ENCODE results near the gene PACRG. TPM values are rescaled to one million over a fixed set of nuclear protein-coding genes. Genes with fewer than 3 reads are reported as not detected.

PACRG gene
- total RNA-seq, 3 donors from 2014 or later: 0.64 to 6.4 (median 4.6) TPM

- H3K4me3 ChIP-seq: no peak overlapping the region
- no peaks in the 10 kb centered on the region for H3K36me3 ChIP-seq
- no peaks in the 10 kb centered on the region for H3K9me3 ChIP-seq
- no peaks in the 10 kb centered on the region for H3K4me1 ChIP-seq
- H3K27me3 ChIP-seq: no peaks in the 10 kb centered on the region
- H3K27ac ChIP-seq: no peak overlapping the region
- no peak for TF ChIP-seq CTCF (IDR thresholded peaks at IDR 0.05)
- TF ChIP-seq POLR2A (IDR thresholded peaks at IDR 0.05): no peak
- no peak for TF ChIP-seq POLR2AphosphoS5 (IDR thresholded peaks at IDR 0.05)
- DNase-seq (ENCODE audit: low spot score in 2 of 2): no peak
- intact Hi-C loops (cut with DNase I; ENCODE audit: low total_unique reads): no loop called here
Observed at GRCh38 chr6:163231356-163232014, 503.7 kb downstream of the PACRG start.

GRCh38 chr6:163232015-163232523, 504.3 kb downstream of the PACRG start:
- TF ChIP-seq POLR2AphosphoS5 (IDR thresholded peaks at IDR 0.05) (no peak), POLR2A (IDR thresholded peaks at IDR 0.05) (no peak), CTCF (IDR thresholded peaks at IDR 0.05) (no peak)
- Histone ChIP-seq H3K9me3 (no peaks in the 10 kb centered on the region), H3K36me3 (no peaks in the 10 kb centered on the region), H3K4me3 (no peak overlapping the region), H3K4me1 (no peaks in the 10 kb centered on the region), H3K27ac (no peak overlapping the region), H3K27me3 (no peaks in the 10 kb centered on the region)
- intact Hi-C loops (cut with DNase I; ENCODE audit: low total_unique reads): no loop called here
- DNase-seq (ENCODE audit: low spot score in 2 of 2): no peak

- H3K27ac ChIP-seq: no peak overlapping the region
- intact Hi-C loops (cut with DNase I; ENCODE audit: low total_unique reads): no loop called here
Observed at GRCh38 chr6:163232649-163233048, 504.9 kb downstream of the PACRG start.

GRCh38 chr6:163237110-163237509, 509.3 kb downstream of the PACRG start:
- Histone ChIP-seq H3K36me3 (no peaks in the 10 kb centered on the region), H3K4me1 (no peaks in the 10 kb centered on the region), H3K4me3 (no peak overlapping the region), H3K27me3 (no peaks in the 10 kb centered on the region), H3K9me3 (no peaks in the 10 kb centered on the region), H3K27ac (no peak overlapping the region)
- intact Hi-C loops (cut with DNase I; ENCODE audit: low total_unique reads): no loop called here
- no peak for TF ChIP-seq CTCF (IDR thresholded peaks at IDR 0.05)
- no peak for DNase-seq (ENCODE audit: low spot score in 2 of 2)

More at GRCh38 chr6:163232649-163233048, 504.9 kb downstream of the PACRG start:
- Histone ChIP-seq H3K4me1 (no peaks in the 10 kb centered on the region), H3K36me3 (no peaks in the 10 kb centered on the region), H3K4me3 (no peak overlapping the region), H3K9me3 (no peaks in the 10 kb centered on the region), H3K27me3 (no peaks in the 10 kb centered on the region)
- DNase-seq (ENCODE audit: low spot score in 2 of 2): no peak
- no peak for TF ChIP-seq CTCF (IDR thresholded peaks at IDR 0.05)
- TF ChIP-seq POLR2AphosphoS5 (IDR thresholded peaks at IDR 0.05): no peak
- no peak for TF ChIP-seq POLR2A (IDR thresholded peaks at IDR 0.05)

- no peak for DNase-seq (ENCODE audit: low spot score in 2 of 2)
- Histone ChIP-seq H3K4me1 (no peaks in the 10 kb centered on the region), H3K27ac (no peak overlapping the region), H3K36me3 (no peaks in the 10 kb centered on the region), H3K4me3 (no peak overlapping the region), H3K9me3 (no peaks in the 10 kb centered on the region), H3K27me3 (no peaks in the 10 kb centered on the region)
- intact Hi-C loops (cut with DNase I; ENCODE audit: low total_unique reads): no loop called here
- TF ChIP-seq CTCF (IDR thresholded peaks at IDR 0.05) (no peak), POLR2A (IDR thresholded peaks at IDR 0.05) (no peak), POLR2AphosphoS5 (IDR thresholded peaks at IDR 0.05) (no peak)
Observed at GRCh38 chr6:163239572-163240340, 512.0 kb downstream of the PACRG start.
